DLD1 (cell line): ENCODE results near the gene SNX20.

Source experiments
- in situ Hi-C: cut with HindIII; loops from 2 replicates; pipeline ENCODE4 v1.10.0; 2017; ENCODE audit warnings: low sequenced_read_pairs

SNX20 gene

DNA sequence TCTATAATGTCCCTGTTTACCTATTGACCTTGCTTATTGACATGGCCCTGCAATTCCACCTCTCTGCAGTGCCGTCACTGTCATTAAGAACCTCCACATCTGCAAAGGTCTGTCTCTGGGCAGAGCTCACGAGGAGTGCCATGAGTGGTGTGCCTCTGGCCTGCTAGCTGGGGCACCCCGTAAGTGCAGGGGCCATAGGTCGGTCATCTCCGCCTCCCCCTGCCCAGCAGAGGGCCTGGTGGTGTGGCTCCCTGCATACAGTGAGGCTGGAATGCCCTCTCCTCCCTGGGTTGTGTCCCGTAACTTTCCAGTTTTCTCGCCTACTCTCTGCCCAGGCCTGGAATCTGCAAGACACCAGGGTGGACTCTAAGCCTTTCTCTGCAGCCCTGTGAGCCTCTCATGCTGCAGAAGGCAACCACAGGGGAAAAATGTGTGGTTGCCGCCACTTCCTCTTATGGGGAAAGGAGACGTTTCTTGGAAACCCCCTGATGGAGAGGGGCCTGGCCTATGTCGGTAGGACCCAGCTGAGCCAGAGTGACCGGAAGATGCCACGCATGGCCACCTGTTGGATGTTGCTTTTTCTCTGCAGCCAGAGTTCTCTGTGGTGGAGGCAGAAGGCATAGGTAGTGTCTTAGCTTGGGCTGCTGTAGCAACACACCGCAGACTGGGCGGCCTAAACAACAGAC is 2.7 kb upstream of the SNX20 start:
- in situ Hi-C loops, result no loop called here

DNA sequence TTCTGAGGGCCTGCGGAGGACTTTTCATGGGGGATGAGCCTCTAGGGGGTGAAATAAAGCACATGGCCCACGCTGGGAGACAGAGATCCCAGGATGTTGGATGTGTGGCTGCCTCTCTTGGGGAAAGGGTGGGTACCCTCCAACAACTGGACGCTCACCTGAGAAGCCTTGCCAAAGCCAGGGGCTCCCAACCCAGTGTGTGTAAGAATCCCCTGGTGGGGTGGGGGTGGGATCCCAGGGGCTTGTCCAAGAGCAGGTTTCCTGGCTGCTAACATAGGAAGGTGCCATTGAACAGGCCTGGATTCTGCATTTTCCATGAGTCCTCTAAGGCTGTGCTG is 587 bp downstream of the SNX20 start:
- in situ Hi-C loops, result no loop called here

DNA sequence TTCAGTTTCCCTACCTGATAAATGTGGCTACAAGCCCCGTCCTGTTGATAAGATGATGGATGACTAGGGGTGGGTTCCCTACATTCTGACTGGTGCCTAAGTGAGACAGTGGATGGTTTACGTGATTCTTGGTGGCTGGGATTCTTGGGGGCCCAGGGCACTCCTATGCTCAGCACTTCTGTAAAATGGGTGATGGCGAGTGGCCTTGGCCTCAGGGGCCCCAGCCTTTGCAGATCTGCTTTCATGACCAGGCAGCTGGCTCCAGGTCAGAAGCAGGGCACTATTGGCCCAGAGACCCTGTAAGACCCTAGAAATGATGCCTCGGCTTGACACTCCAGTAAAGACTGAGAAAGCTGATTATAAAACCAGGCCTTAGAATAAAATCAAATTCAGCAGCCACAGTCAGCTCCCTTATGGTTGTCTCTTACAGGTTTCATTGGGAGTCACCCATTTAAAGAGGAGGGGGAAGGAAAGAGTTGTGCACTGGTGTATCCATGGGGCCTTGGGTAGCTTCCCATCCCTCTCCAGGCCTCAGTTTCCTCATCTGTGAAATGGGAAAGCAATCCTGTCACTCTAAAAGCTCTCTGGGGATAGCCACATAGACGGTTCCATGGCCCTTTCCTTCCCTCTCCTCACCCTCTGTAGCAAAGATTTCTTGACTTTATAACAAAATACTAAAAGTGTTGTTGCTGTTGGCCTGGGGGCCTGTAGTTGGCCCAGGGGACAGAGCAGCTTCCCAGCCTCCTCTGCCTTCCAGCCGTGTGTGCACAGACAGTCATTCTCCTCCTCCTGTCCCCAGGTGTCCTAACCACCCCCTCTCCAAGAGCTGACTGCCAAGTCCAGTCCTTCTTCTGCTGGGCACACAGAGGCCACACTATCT is 1.2 kb downstream of the SNX20 start:
- in situ Hi-C loops, result no loop called here

DNA sequence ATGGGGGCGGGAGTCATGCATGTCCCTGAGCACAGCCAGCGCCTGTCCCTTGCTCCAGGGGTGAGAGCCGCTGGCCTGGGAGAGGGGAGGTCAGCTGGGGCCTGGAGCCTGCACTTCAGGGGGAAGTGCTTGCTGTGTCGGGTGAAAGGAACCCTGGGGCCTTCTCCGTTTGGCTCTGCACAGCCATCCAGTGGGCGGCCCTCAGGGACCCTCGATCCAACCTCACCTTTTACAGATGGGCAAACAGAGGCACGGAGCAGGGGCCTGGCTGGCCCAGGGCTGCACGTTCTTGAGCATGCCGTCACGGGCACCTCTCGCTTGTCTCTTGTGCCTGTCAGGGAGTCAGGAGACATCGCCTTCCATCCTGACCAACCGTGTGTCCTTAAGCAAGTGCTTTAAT is 1.8 kb downstream of the SNX20 start:
- in situ Hi-C loops, result no loop called here

DNA sequence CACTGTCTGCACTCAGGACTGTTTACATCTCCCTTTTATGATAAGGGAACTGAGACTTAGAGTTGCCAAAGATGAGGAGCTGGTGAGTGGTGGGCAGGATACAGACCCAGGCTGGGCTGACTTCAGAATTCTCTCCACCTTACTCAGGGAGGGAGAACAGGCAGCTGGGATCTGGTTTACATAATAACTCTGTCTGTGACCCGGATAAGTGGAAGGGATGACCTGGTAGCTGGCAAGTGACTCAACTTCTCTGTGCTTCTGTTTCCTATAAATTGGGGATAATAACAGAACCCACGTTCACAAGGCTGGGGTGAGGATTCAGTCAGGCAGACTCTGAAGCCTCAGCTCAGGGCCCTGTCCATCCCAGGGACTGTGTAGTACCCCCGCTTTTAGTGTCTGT is 2.6 kb downstream of the SNX20 start:
- in situ Hi-C loops, result no loop called here

DNA sequence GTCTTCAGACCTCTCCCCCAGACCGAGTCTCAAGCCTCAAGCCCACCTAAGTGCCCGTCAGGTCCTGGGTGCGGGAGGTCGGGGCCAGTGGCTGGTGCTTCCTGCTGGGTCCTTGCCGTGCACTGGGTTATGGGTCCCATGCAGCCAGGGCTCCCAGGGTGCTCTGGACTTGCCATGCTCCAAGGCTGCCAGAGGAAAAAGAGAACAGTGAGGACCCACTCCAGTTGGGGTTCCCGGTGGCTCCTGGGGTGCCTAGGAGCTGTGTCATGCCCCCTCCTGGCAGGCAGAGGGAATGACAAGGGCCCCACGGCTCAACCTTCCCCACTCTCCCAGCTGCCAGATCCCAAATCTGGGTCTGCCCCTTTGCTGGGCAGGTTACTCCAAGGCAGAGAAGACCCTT is 3.8 kb downstream of the SNX20 start:
- in situ Hi-C loops, result no loop called here

DNA sequence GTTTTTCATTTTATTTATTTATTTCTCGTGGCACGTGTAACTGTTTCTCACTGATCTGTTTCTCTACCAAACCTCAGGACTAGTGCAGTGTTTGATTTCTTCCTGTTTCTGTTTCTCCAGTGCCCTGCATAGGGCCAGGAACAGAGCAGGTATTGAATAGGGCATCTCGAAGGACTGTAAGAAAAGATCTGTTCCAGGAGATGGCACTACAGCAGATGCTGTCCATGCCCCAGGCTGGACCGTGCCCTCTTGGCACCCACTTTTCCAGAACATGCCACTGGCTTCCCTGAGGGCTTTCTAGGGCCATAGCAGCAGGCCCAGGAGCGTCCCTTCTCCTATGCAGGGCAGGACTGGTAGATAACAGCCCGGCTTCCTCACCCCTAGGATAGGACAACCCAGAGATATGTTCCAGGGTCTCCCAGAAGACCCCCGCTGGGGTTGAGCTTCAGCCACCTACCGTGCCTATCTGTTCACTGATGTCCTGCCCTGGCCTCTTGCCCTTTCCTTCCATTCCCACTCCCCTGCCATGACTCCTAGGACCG is 4.4 kb downstream of the SNX20 start:
- in situ Hi-C loops, result no loop called here

DNA sequence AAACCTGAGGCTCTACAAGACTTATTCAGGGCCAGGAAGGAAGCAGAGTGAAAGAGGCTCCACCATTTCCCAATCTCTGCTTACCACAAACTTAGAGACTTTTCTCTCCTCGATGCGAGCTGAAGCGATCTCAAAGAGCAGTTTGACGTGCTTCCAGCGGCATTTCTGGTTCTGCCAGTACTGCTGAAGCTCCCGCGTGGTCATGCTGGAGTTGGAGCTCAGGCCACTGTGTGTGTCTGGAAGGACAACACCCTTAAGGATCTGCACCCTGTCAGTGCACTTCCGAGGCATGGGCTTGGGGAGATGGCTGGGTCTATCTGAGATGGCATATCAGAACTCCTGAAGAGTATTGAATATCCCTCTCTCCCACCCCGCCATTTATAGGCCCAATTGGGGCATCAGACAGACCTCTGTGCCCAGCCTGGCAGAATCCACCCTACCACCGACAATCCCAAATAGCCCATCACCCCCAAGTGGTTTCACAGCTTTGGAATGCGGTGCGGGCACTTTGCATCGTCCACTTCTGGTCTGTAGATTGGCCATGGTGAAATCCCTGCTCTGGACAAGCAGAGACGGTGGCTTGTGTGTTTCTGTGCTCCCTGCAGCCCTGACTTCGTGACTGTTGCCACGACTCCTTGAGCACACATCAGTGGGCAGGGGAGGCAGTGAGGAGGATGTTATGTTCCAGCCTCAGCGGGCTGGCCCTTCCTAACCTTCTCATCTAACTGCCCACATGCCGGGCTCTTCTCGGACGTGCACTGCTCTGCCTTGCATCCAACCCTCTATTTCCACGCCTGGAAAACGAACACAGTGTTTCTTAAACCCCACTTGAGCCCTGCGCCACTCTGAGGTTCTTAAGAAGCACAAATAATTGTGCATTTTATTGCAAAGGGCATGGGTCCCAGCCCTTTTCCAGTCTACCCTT is 5.2 kb downstream of the SNX20 start:
- in situ Hi-C loops, result no loop called here

DNA sequence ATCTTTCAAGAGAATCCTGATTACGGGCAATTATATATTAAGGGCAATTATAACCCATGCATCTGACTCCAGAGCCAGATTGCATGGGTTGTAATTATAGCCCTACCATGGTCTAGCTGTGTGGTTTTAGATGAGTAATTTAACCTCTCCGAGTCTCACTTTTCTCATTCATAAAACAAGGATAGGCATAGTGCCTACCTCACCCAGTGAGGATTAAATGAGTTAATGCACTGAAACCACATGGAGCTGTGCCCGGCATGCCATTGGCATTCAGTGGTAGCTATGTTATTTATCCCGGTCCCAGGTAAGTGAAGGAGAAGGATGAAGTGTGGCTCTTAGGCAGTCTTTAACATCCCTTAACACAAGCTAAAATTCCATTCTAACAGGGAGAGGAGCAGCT is 6.3 kb downstream of the SNX20 start:
- in situ Hi-C loops, result no loop called here

DNA sequence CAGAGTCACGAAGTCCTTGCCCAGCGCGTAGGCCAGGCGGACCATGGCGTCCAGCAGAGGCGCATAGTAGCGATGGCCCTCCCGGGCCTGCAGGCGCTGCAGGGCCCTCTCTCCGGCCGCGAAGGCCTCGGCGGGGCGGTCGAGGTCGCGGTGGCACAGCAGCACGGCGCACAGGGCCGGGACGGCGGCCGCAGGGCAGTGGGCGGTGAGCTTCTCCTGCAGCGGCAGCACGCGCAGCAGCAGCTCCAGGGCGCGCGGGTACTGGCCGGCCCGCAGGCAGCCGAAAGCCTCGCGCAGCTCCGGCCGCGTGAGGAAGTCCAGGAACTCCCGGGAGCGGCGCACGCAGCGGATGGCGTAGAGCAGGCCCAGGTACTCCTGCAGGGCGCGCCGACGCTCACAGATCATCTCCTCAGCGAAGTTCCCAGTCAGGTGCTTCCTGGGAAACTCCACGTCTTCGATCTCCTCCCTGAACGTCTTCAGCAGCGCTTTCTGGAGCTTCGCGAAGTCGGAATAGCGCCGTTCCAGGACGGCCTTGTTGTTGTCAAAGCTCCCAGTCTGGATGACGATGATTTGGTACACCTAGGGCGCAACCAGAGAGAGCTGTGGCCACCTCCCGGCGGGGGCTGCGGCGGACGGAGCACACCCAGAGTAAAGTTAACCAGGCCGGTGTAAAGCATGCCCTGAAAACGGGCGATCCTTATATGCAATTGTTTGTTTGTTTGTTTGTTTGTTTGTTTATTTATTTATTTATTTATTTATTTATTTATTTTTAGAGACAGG is 7.4 kb downstream of the SNX20 start:
- in situ Hi-C loops, result no loop called here

DNA sequence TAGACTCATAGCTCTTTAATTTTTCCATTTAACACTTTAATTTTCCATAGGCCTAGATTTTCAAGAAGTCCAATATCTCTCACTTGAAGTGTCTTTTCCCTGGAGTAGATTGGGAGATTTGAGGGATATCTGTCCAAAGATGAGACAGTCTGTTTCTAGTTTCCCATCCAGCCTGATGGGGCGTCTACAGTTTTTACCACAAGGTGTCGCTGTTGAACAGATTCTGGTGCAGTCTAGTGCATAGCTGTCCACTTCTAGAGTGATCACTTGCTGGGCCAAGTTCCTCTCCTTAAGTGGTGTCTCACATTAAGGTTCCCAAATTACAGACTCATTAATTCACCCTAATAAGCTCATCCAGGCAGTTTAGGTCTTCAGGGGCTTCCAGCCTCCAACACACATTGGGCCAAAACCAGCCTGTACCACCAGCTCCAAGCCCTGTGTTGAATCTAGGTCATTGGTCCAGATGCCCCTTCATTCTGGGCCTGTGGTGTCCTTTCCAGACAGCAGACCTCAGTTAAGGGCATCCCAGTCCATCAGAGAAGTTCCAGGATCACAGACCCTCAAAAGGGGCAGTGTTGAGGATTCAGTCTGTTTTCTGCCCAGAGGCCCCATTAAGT is 9.4 kb downstream of the SNX20 start:
- in situ Hi-C loops, result no loop called here

DNA sequence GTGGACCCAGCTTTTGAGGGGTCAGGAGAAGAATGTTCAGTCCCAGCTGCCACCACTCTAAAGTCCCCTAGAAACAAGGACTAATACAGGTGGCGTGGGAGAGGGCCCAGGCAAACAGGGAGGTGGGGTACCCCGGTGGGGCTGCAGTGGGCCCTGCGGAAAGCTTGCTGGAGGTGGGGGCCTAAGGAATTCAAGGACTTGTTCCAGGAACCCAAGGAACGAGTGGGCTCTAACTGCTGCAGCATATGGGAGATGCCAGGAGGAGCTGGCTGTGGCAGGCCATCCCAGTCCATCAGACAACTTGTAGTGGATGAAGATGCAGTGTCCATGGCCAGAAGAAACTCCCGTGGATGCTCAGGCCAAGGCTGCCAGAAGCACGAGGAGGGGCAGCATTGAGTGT is 10.6 kb downstream of the SNX20 start:
- in situ Hi-C loops, result no loop called here

DNA sequence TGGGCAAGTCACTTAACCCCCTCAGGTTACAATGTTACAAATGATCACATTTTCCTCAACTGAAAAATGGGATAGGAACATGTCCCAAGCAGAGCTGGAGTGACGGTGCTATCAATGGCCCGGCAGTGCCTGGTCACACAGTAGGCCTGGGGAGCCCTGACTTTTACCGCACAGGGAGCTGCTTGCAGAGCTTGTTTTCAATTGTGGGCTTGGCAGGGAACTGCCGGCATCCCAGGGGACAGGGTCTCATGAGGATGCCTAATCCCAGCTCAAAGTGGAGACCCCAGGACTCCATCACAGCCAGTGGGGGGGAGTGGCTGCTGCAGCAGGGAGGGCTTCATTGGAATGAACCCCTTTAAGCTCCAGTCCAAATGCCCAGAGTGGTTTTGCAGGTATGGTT is 11.4 kb downstream of the SNX20 start:
- in situ Hi-C loops, result no loop called here

DNA sequence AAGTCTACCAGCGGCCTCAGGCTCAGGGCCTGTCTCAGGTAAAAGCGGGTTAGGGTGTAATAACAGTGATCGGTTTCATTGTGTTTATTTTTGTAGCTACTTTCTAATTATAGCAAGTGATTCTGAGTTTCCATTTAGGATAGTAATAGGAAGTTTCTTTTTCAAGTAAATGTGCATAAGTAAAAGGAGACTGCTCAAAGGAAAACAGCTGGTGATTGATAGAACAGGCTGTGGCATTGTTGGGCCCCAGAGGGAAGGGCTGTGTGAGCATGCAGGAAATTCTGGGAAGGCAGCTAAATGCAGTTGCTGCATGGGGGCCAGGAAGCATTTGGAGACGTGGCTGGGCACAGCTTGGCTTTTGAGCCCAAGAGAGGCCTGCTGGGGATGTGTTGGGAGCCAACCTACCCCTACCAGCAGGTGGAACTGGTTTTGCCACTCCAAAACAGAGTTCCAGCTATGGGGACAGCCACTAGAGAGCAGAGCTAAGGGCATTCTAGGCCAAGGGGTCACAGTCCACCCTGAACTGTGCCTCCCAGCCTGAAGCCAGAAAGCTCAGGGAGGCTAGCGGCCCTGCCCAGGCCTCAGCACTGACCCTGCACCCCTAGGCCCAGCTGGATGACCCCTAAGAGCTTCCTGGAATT is 12.6 kb downstream of the SNX20 start:
- in situ Hi-C loops, result no loop called here

DNA sequence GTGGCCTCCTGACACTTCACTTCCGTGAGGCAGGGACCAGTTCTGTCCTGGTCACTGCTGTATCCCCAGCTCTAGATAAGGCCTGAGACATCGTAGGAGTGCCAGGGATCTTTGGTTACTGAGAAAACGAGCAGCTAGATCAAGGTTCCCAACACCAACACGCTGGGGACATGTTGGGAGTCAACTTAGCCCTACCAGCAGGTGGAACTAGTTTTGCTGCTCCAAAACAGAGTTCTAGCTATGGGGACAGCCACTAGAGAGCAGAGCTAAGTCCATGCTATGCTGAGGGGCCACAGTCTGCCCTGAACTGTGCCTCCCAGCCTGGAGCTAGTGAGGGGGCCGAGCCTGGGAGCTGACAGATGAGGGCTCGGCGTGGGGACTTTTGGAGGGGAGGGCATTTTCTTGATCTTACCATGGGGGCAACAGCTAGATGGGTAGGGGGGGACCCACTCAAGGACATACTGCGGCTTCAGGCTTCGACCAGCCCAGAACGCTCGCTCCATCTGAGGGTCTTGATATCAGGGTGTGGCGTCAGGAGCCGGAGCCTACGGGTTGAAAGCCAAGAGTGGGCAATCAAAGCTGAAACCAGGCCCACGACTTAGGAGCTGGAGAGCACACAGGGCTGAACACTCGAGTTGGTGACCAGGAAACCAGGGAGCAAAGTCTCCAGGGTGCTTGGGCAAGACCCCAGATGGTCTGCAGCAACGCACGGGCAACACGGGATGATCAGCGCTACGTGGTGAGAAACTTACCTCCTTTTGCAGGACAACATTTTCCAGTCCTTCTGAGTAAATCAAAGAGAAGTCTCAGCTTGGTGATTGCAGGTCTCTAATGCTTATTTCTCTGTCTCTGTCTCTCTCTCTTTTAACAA is 13.4 kb downstream of the SNX20 start:
- in situ Hi-C loops, result no loop called here

DNA sequence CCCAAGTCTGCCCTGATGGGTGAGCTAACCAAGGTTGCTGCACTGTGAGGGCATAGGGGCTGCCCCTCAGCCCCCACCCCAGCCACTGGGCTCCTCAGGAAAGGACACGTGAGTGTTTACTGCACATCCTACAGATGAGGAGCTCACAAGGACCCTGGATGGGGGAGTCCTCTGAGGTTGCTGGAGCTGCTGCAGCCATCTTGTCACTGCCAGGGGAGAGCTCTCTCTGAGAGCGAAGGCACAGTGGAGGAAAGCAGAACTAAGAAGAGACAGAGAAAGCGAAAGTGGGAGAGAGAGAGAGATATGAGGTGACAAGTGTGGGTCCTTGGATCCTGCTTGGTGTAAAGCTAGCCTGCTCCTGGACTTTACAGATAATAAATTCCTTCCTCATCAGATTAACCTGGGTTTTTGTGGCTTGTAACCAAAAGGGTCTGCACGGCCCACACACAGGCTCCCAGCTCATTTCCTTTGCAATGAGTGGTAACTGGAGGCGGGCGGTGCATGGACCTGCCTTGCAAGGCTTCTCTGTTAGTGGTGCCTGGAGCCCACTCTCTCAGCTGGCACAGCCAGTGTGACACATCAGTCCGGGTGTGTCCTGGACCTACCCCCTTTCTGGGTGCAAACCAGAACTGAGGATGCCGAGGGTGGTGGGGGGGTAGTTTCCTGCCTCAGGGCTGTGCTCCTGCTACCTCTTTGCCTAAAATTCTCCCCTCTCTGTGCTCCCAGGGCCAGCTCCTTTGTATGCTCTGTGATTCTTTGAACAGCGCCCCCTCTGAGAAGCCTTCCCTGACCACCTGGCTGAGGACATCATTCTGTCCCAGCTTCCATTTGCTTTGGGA is 14.2 kb downstream of the SNX20 start:
- in situ Hi-C loops, result no loop called here

DNA sequence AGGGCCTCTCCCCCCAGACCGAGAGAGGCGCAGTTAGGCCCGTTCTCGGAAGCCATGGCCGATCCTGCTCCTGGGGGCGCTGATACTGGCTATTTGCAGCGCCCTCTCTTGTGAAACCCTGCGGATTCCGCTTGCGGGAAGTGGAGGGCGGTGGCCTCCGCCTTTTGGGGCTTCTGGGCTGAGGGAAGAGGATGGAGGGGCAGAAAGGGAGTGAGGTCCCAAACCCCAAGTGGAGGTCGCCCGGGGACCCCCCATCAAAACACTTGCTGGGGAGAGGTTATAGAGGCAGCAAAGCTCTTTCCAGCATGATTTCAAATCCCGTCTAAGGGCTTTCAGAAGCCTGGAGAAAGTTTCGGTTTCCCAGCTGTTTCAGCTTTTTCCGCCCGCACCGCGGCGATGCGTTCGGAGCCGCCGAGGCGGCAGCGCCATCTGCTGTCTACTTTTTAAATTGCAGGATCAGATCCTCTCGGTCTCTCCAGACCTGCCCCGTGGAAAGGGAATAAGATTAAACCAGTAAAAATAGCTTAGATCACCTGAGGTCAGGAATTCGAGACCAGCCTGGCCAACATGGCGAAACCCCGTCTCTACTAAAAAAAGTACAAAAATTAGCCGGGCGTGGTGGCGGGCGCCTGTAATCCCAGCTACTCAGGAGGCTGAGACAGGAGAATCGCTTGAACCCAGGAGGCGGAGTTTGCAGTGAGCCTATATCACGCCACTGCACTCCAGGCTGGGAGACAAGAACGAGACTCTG is 15.8 kb downstream of the SNX20 start:
- in situ Hi-C loops, result no loop called here
